ENCODE measurements around the gene CCDC183. TPM values are rescaled to one million over a fixed set of nuclear protein-coding genes. Genes with fewer than 3 reads are reported as not detected.

Gene CCDC183
- total RNA-seq, 1 donor from 2014 or later, result 0.06 TPM

DNA sequence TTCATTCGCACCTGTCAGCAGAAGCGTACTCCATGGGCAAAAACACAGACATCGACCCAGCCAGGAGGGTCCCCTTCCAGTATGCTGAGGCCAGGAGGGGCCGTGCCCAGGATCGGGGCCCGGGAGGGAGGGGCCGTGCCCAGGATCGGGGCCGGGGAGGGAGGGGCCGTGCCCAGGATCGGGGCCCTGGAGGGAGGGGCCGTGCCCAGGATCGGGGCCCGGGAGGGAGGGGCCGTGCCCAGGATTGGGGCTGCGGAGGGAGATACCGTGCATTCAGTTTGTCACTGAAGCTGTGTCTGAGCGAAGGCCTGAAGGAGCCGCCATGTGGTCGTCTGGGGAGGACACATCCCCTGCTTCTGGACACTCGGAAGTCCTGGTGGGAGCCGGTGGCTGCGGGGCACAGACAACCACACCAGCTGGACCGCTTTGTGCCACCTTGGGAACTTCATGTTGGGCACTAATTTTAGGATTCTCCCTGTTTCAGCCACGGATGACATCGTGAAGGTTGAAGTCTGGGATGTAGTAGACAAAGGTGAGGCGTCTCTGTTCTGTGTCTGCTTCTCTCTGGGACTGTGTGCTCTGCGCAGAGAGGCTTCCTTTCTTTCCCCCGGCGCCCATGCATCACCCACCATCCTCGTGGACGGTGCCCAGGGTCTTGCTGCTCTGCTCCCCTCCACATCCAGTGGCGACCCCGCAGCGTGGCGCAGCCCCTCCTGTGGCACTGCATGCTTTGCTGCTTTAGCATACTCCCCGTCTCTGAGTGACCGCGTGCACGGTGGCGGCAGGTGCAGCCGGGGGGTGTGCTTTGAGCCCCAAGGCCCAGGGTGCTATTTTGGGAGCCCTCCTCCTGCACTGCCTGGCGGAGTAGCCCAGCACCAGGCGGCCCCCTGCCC, 29.4 kb downstream of the CCDC183 start:
- H3K4me3 ChIP-seq (ENCODE audit: low read depth, low read length), result no peak overlapping the region
- TF ChIP-seq, protein P1, sequence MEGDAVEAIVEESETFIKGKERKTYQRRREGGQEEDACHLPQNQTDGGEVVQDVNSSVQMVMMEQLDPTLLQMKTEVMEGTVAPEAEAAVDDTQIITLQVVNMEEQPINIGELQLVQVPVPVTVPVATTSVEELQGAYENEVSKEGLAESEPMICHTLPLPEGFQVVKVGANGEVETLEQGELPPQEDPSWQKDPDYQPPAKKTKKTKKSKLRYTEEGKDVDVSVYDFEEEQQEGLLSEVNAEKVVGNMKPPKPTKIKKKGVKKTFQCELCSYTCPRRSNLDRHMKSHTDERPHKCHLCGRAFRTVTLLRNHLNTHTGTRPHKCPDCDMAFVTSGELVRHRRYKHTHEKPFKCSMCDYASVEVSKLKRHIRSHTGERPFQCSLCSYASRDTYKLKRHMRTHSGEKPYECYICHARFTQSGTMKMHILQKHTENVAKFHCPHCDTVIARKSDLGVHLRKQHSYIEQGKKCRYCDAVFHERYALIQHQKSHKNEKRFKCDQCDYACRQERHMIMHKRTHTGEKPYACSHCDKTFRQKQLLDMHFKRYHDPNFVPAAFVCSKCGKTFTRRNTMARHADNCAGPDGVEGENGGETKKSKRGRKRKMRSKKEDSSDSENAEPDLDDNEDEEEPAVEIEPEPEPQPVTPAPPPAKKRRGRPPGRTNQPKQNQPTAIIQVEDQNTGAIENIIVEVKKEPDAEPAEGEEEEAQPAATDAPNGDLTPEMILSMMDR (conservative IDR thresholded peaks at IDR 0.05; ENCODE audit: low read depth, low read length), result no peak
- no peak for DNase-seq (ENCODE audit: low read depth)

DNA sequence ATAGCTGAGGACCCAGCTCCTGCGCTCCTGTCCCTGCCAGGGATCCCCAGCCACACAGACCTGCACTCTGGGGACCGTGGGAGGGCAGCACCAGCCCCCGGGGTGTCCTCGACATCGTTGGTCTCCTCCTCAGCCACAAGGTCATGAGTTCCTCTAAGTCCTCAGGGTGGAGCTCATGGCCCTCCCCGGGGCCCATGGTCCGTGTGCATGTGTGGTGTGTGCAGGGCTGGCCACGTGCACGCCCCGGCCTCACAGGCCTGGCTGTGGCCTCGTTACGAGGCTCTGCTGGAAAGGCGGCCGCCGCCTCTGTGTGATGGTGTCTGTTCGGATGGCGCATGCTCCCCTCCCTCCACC, 30.0 kb downstream of the CCDC183 start:
- DNase-seq (ENCODE audit: low read depth), result no peak
- H3K4me3 ChIP-seq (ENCODE audit: low read depth, low read length), result no peak overlapping the region
- TF ChIP-seq, protein P1 (conservative IDR thresholded peaks at IDR 0.05; ENCODE audit: low read depth, low read length), result no peak

DNA sequence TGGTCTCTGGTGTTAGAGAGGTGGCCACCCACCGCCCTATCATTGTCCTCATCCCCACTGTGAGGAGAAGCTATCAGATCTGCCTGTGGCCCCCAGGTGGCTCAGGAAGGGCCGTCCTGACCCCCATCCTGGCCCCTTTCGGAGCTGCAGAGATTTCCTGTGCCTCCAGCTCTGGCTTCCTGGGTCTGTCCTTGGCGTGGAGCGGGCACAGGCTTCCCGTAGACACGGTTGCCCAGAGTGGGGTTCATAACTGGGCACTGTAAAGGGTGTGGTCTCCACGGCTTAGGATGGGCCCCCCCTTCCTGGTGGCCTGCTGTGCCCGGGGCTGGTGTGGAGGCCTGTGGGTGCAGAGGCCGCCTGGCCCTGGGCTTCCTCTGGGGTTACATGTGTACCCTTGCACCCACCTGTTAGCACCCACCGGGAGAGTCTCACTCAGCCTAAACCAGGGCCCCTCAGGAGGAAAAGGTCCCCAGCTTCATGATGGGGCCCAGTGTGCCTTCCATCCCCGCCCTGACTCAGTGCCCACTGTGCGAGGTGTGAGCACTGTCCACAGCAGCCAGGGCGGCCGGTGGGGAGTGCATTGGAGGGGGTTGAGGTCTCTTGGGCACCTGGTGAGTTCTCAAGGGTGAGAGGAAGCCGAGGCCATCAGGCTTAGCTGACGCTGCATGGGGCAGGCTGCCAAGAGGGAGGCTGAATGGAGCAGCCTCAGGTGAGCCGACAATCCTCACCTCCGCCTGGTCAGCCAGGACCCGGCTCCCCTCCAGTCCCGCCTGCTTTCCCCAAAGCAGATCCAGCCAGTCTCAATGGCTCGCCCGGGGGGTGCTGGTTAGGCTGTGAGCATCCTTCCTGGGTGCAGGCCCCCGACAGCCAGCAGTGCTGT, 30.8 kb downstream of the CCDC183 start:
- H3K4me3 ChIP-seq (ENCODE audit: low read depth, low read length), result no peak overlapping the region
- TF ChIP-seq, protein P1 (conservative IDR thresholded peaks at IDR 0.05; ENCODE audit: low read depth, low read length), result no peak
- DNase-seq (ENCODE audit: low read depth), result no peak

DNA sequence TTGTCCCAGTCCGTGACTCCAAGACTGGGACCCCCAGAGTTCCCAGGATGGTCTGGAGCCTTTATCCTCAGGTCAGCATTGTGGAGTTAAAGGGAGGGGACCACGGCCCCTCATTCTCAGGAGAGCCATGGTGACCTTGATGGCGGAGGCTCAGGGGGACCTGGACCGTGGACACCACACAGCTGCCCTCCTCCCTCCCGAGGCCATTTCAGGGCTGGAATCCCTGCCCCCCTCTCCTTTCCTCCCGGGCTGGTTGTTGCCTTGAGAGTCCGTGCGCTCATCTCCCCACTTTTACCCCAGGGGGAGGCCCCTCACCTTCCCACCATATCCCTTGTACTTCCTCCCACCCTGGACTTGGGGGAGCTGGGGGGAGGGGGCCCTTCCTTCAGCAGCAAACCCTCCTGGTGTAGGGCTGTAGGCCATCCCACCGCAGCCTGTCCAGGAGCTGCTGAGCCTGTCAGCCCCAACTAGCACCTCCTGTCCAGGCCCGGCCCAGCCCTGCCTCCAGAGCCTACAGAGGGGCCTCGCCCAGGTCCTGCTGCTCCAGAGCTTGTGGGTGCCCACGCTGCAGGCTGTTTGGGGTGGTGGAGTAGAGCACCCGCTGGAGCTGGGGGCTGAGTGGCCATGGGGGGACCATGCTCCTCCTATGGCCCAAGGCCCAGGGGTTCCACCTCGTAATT, 31.8 kb downstream of the CCDC183 start:
- TF ChIP-seq, protein P1 (conservative IDR thresholded peaks at IDR 0.05; ENCODE audit: low read depth, low read length), result no peak
- no peak for DNase-seq (ENCODE audit: low read depth)
- no peak overlapping the region for H3K4me3 ChIP-seq (ENCODE audit: low read depth, low read length)

DNA sequence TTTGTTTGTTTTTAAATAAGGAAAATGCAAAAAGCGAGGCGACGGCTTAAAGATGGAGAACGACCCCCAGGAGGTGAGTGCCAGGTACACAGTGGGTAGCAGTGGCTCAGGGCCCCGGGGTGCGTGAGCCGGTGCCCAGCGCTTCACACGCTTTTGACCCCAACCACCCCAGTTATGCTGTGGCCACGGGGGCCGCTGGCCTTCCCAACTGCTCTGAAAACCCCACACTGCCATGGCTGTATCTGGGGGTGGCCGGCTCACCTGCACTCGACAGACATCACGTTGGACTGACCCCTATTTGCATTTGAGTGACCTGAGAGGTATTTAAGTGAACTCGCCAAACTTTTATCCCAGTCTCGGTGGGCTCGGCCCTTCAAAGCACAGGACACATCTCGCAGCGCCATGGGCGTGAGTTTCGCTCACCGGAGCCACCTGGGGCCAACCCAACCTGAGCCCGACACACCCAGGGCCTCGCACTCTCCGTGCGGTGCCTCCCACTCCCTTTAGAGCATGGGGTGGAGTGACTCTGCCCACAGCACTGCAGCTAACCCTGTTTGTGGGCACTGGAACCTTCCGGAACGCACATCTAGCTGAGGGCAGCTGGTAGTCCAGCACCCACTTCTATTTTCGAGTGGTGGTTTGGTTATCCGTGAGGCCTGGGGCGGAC, 32.5 kb downstream of the CCDC183 start:
- TF ChIP-seq, protein P1 (conservative IDR thresholded peaks at IDR 0.05; ENCODE audit: low read depth, low read length), result no peak

DNA sequence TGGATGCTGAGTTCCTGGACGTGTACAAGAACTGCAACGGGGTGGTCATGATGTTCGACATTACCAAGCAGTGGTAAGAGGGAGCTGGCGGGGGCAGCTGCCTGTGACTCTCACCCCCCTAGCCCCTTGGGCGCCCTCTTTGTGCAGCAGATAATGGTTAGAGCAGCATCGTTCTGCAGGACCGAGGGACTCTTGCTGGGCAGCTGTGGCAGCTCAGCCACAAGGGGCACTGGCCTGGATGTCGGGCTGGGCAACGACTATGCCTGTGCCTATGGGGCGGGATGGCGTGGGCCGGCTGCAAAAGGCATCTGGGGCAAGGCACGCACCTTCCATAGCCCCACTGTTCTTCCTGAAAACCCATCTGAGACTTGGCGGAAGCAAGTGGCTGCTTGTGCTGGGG, 33.3 kb downstream of the CCDC183 start:
- TF ChIP-seq, protein P1 (conservative IDR thresholded peaks at IDR 0.05; ENCODE audit: low read depth, low read length), result no peak
- no peak for DNase-seq (ENCODE audit: low read depth)

More for the DNA sequence above, 32.5 kb downstream of the CCDC183 start:
- no peak for DNase-seq (ENCODE audit: low read depth)
- H3K4me3 ChIP-seq (ENCODE audit: low read depth, low read length), result no peak overlapping the region

More for the DNA sequence above, 33.3 kb downstream of the CCDC183 start:
- no peak overlapping the region for H3K4me3 ChIP-seq (ENCODE audit: low read depth, low read length)
